Glutamatergic neuron (in vitro differentiated cells): ENCODE results near the gene CPEB4. TPM values are rescaled to one million over a fixed set of nuclear protein-coding genes. Genes with fewer than 3 reads are reported as not detected.

ENCODE experiments used
- DNase-seq: peaks from one replicate; pipeline ENCODE4 v3.0.0; 2022
- H3K27ac Mint-ChIP-seq: one replicate; pipeline ENCODE4 v1.8.0; 2020; ENCODE audit warnings: mild to moderate bottlenecking, mixed read lengths, inconsistent platforms; ENCODE audit not compliant: unreplicated experiment
- H3K27me3 Mint-ChIP-seq: one replicate; pipeline ENCODE4 v1.8.0; 2020; ENCODE audit warnings: mild to moderate bottlenecking, moderate library complexity, mixed read lengths, inconsistent platforms; ENCODE audit not compliant: unreplicated experiment
- H3K36me3 Mint-ChIP-seq: one replicate; pipeline ENCODE4 v1.8.0; 2020; ENCODE audit warnings: mild to moderate bottlenecking, mixed read lengths, inconsistent platforms; ENCODE audit not compliant: unreplicated experiment
- H3K4me1 Mint-ChIP-seq: one replicate; pipeline ENCODE4 v1.8.0; 2020; ENCODE audit warnings: mild to moderate bottlenecking, low read depth, mixed read lengths, inconsistent platforms; ENCODE audit not compliant: unreplicated experiment
- H3K4me3 Mint-ChIP-seq: one replicate; pipeline ENCODE4 v1.8.0; 2020; ENCODE audit warnings: mild to moderate bottlenecking, mixed read lengths, inconsistent platforms; ENCODE audit not compliant: unreplicated experiment
- H3K9me3 Mint-ChIP-seq: one replicate; pipeline ENCODE4 v1.8.0; 2020; ENCODE audit warnings: mild to moderate bottlenecking, moderate library complexity, mixed read lengths, inconsistent platforms; ENCODE audit not compliant: unreplicated experiment
- CTCF ChIP-seq: fragments of 200-600 bp; sonication (generic); IDR thresholded peaks from one replicate; pipeline ENCODE4 v1.5.0; 2021; ENCODE audit not compliant: partially characterized antibody, unreplicated experiment
- total RNA-seq: library from RNA; stranded (reverse); fragmentation: NEBNext Ultra II Directional; extraction: Animal tissue kit (Norgen Biotek cat#: 25700); gene quantifications from one replicate; pipeline ENCODE4 v1.2.1, GENCODE V29; 2021; ENCODE audit not compliant: unreplicated experiment

The CPEB4 gene
- total RNA-seq, 1 donor from 2014 or later, result 104 TPM

- peaks cover 21% of the 10 kb centered on the region for H3K4me1 Mint-ChIP-seq
- H3K27ac Mint-ChIP-seq, result no peak overlapping the region
- peaks cover 10% of the 10 kb centered on the region for H3K36me3 Mint-ChIP-seq
- no peak overlapping the region for H3K4me3 Mint-ChIP-seq
- H3K9me3 Mint-ChIP-seq, result peaks cover 7% of the 10 kb centered on the region
- H3K27me3 Mint-ChIP-seq, result peaks cover 6% of the 10 kb centered on the region
- TF ChIP-seq CTCF, result no peak
- DNase-seq, result no peak
These were observed 37.5 kb upstream of the CPEB4 start for GRCh38 chr5:173850659-173851058.

- Mint-ChIP-seq H3K36me3 (peaks cover 10% of the 10 kb centered on the region), H3K27ac (no peak overlapping the region), H3K4me1 (peaks cover 31% of the 10 kb centered on the region), H3K27me3 (peaks cover 9% of the 10 kb centered on the region), H3K9me3 (peaks cover 7% of the 10 kb centered on the region), H3K4me3 (no peak overlapping the region)
- no peak for DNase-seq
- TF ChIP-seq CTCF, result no peak
These were observed 36.4 kb upstream of the CPEB4 start for GRCh38 chr5:173851595-173852243.

- TF ChIP-seq CTCF, result no peak
- Mint-ChIP-seq H3K4me3 (no peak overlapping the region), H3K27me3 (peaks cover 13% of the 10 kb centered on the region), H3K4me1 (peaks cover 38% of the 10 kb centered on the region), H3K27ac (no peak overlapping the region), H3K9me3 (peaks cover 9% of the 10 kb centered on the region), H3K36me3 (peaks cover 8% of the 10 kb centered on the region)
- DNase-seq, result no peak
These were observed 35.3 kb upstream of the CPEB4 start for GRCh38 chr5:173852790-173853359.

GRCh38 chr5:173853370-173854131 is 34.6 kb upstream of the CPEB4 start:
- Mint-ChIP-seq H3K27me3 (peaks cover 13% of the 10 kb centered on the region), H3K4me1 (peaks cover 42% of the 10 kb centered on the region), H3K27ac (no peak overlapping the region), H3K4me3 (no peak overlapping the region), H3K9me3 (peaks cover 8% of the 10 kb centered on the region), H3K36me3 (peaks cover 3% of the 10 kb centered on the region)
- no peak for DNase-seq
- TF ChIP-seq CTCF, result no peak
